K562 (cell line): ENCODE results near the gene MRPL38.
"Not testable (repeated sequence)": the region's sequence is repeated elsewhere in the genome, so short reads cannot be mapped to it uniquely, and the experiment has no call there.

Source experiments
- ARHGAP35 ChIP-seq: fragments of 450-650 bp; IDR thresholded peaks from 2 replicates; pipeline ENCODE4 v1.6.1; 2018; ENCODE audit not compliant: partially characterized antibody
- ARID2 ChIP-seq: fragments of 450-650 bp; IDR thresholded peaks from 2 replicates; pipeline ENCODE4 v1.6.1; 2017; ENCODE audit warnings: antibody characterized with exemption, mild to moderate bottlenecking
- ESRRB ChIP-seq: fragments of 250-450 bp; sonication (Bioruptor Pico); IDR thresholded peaks from 2 replicates; pipeline ENCODE4 v1.5.0; 2020; ENCODE audit warnings: mild to moderate bottlenecking, moderate library complexity, borderline replicate concordance
- POLR2G ChIP-seq: fragments of 200-400 bp; formaldehyde crosslinking; IDR thresholded peaks from 2 replicates; pipeline ENCODE4 v1.6.1; 2017; ENCODE audit warnings: low read depth, mild to moderate bottlenecking, antibody characterized with exemption, low read length, moderate library complexity
- RAD21 ChIP-seq, 2 experiments: fragments of 250-450 bp in 1 of 2; fragments of 450-650 bp in 1 of 2; sonication (Bioruptor Pico) in 1 of 2; formaldehyde crosslinking in 1 of 2; IDR thresholded peaks in 1 of 2; conservative IDR thresholded peaks in 1 of 2; 2 replicates each; pipeline versions ENCODE4 v1.4.0 to v1.8.0; 2020 to 2022; ENCODE audit warnings: mild to moderate bottlenecking in 2 of 2, moderate library complexity in 1 of 2
- SIN3A ChIP-seq, 2 experiments: fragments of 150-350 bp in 1 of 2; IDR thresholded peaks; 2 replicates each; pipeline ENCODE4 v1.6.1; 2011 to 2016; ENCODE audit warnings: borderline replicate concordance in 2 of 2, low read depth in 2 of 2, low read length in 2 of 2, mild to moderate bottlenecking in 2 of 2, moderate library complexity in 2 of 2; ENCODE audit not compliant: control insufficient read depth in 1 of 2
- SP2 ChIP-seq: IDR thresholded peaks from 2 replicates; pipeline ENCODE4 v1.6.1; 2011; ENCODE audit warnings: mild to moderate bottlenecking, low read depth, low read length, moderate library complexity; ENCODE audit not compliant: poor library complexity, severe bottlenecking; ENCODE audit errors: extremely low read depth
- TRIM28 ChIP-seq: fragments of 450-650 bp; IDR thresholded peaks from 2 replicates; pipeline ENCODE4 v1.6.1; 2017
- ZNF174 ChIP-seq: fragments of 250-450 bp; sonication (Bioruptor Pico); IDR thresholded peaks from 2 replicates; pipeline ENCODE4 v1.4.0; 2020; ENCODE audit warnings: mild to moderate bottlenecking
- ZNF274 ChIP-seq: IDR thresholded peaks from 2 replicates; pipeline ENCODE4 v1.6.1; 2011; ENCODE audit warnings: low read depth, mild to moderate bottlenecking, low read length, moderate library complexity, borderline replicate concordance
- ZNF584 ChIP-seq: fragments of 200-800 bp; sonication (Bioruptor generic); IDR thresholded peaks from 2 replicates; pipeline ENCODE4 v1.6.1; 2016; ENCODE audit warnings: low read depth, mild to moderate bottlenecking, missing genetic modification characterization, missing compliant biosample characterization
- ZNF76 ChIP-seq: fragments of 250-450 bp; sonication (Bioruptor Pico); IDR thresholded peaks from 2 replicates; pipeline ENCODE4 v1.4.0; 2020; ENCODE audit warnings: mild to moderate bottlenecking, moderate library complexity, borderline replicate concordance
- TF ChIP-seq, protein P1 (sequence below): fragments of 250-450 bp; sonication (Bioruptor Pico); IDR thresholded peaks from 2 replicates; pipeline ENCODE4 v1.8.0; 2021; ENCODE audit warnings: moderate library complexity, mild to moderate bottlenecking, inconsistent platforms
- TF ChIP-seq, protein P2 (sequence below), 3 experiments: IDR thresholded peaks in 2 of 3; conservative IDR thresholded peaks in 1 of 3; 2 replicates each; pipeline ENCODE4 v1.5.1; 2011 to 2012; ENCODE audit warnings: low read length in 3 of 3, mild to moderate bottlenecking in 3 of 3, control low read depth in 2 of 3, improper control_type of control experiment in 1 of 3, inconsistent platforms in 1 of 3, low read depth in 1 of 3, mixed read lengths in 1 of 3, moderate library complexity in 1 of 3; ENCODE audit not compliant: insufficient read depth in 2 of 3

DNA sequence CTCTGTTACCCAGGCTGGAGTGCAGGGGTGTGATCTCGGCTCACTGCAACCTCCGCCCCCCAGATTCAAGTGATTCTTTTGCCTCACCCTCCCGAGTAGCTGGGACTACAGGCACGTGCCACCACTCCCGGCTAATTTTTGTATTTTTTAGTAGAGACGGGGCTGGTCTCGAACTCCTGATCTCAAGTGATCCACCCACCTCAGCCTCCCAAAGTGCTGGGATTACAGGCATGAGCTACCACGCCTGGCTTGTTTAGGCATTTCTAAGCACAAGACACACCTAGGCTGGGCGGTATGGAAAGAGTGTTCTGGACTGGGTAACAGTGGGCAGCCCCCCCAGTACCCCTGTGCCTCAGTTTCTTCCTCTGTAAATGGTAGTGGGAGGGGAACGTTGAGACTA lies 34.5 kb downstream of the MRPL38 start:
- TF ChIP-seq SIN3A (IDR thresholded peaks at IDR 0.05; ENCODE audit: borderline replicate concordance in 2 of 2, control insufficient read depth in 1 of 2, low read depth in 2 of 2, low read length in 2 of 2); POLR2G; ARID2; ARHGAP35; ESRRB (CRISPR knock-in tag); SP2; ZNF174; ZNF584 (CRISPR knock-in tag); ZNF76 (CRISPR knock-in tag); RAD21 (CRISPR knock-in tag; conservative IDR thresholded peaks at IDR 0.05 in 1 of 2, IDR thresholded peaks at IDR 0.05 in 1 of 2); ZNF274; TRIM28: not testable (repeated sequence)
- TF ChIP-seq, protein P1, sequence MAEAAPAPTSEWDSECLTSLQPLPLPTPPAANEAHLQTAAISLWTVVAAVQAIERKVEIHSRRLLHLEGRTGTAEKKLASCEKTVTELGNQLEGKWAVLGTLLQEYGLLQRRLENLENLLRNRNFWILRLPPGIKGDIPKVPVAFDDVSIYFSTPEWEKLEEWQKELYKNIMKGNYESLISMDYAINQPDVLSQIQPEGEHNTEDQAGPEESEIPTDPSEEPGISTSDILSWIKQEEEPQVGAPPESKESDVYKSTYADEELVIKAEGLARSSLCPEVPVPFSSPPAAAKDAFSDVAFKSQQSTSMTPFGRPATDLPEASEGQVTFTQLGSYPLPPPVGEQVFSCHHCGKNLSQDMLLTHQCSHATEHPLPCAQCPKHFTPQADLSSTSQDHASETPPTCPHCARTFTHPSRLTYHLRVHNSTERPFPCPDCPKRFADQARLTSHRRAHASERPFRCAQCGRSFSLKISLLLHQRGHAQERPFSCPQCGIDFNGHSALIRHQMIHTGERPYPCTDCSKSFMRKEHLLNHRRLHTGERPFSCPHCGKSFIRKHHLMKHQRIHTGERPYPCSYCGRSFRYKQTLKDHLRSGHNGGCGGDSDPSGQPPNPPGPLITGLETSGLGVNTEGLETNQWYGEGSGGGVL (CRISPR knock-in tag): not testable (repeated sequence)
- TF ChIP-seq, protein P2, sequence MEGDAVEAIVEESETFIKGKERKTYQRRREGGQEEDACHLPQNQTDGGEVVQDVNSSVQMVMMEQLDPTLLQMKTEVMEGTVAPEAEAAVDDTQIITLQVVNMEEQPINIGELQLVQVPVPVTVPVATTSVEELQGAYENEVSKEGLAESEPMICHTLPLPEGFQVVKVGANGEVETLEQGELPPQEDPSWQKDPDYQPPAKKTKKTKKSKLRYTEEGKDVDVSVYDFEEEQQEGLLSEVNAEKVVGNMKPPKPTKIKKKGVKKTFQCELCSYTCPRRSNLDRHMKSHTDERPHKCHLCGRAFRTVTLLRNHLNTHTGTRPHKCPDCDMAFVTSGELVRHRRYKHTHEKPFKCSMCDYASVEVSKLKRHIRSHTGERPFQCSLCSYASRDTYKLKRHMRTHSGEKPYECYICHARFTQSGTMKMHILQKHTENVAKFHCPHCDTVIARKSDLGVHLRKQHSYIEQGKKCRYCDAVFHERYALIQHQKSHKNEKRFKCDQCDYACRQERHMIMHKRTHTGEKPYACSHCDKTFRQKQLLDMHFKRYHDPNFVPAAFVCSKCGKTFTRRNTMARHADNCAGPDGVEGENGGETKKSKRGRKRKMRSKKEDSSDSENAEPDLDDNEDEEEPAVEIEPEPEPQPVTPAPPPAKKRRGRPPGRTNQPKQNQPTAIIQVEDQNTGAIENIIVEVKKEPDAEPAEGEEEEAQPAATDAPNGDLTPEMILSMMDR (IDR thresholded peaks at IDR 0.05 in 2 of 3, conservative IDR thresholded peaks at IDR 0.05 in 1 of 3; ENCODE audit: insufficient read depth in 2 of 3, low read depth in 1 of 3, low read length in 3 of 3): not testable (repeated sequence)
